M059J (cell line): ENCODE results near the gene PNPLA2. TPM values are rescaled to one million over a fixed set of nuclear protein-coding genes. Genes with fewer than 3 reads are reported as not detected.

Source experiments
- DNase-seq: peaks from one replicate; pipeline ENCODE4 v3.0.0-alpha.2; 2012; ENCODE audit warnings: low read depth
- total RNA-seq: library from RNA; depleted of rRNA; stranded (reverse); fragments of >200 nt; shearing (Covaris generic); gene quantifications from 2 replicates; pipeline ENCODE4 v1.2.3, GENCODE V29; 2014

Gene PNPLA2
- total RNA-seq, 1 experiment from 2014 or later, result 50.0 TPM

- no peak for DNase-seq
These were observed 40.1 kb downstream of the PNPLA2 start for GRCh38 chr11:858762-859339.

- no peak for DNase-seq
These were observed 40.8 kb downstream of the PNPLA2 start for GRCh38 chr11:859394-860131.

- no peak for DNase-seq
These were observed 41.8 kb downstream of the PNPLA2 start for GRCh38 chr11:860234-861104.

DNA sequence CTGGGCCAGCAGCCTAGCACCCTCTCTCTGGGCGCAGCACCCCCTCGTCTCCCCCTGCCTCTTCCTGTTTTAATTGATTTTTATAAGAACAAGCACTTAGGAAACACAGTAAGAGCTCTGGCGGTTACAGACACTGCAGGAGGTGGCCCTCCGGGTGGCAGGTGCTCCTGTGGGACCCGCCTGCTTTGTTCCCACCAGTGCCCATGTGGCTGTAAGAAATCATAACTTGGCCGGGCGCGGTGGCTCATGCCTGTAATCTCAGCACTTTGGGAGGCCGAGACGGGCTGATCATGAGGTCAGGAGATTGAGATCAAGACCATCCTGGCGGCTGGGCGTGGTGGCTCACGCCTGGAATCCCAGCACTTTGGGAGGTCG lies 42.4 kb downstream of the PNPLA2 start:
- DNase-seq, result no peak

- no peak for DNase-seq
These were observed 43.5 kb downstream of the PNPLA2 start for GRCh38 chr11:862081-862661.

- no peak for DNase-seq
These were observed 43.9 kb downstream of the PNPLA2 start for GRCh38 chr11:862696-863022.

GRCh38 chr11:863023-863909 lies 44.6 kb downstream of the PNPLA2 start:
- DNase-seq, result no peak

DNA sequence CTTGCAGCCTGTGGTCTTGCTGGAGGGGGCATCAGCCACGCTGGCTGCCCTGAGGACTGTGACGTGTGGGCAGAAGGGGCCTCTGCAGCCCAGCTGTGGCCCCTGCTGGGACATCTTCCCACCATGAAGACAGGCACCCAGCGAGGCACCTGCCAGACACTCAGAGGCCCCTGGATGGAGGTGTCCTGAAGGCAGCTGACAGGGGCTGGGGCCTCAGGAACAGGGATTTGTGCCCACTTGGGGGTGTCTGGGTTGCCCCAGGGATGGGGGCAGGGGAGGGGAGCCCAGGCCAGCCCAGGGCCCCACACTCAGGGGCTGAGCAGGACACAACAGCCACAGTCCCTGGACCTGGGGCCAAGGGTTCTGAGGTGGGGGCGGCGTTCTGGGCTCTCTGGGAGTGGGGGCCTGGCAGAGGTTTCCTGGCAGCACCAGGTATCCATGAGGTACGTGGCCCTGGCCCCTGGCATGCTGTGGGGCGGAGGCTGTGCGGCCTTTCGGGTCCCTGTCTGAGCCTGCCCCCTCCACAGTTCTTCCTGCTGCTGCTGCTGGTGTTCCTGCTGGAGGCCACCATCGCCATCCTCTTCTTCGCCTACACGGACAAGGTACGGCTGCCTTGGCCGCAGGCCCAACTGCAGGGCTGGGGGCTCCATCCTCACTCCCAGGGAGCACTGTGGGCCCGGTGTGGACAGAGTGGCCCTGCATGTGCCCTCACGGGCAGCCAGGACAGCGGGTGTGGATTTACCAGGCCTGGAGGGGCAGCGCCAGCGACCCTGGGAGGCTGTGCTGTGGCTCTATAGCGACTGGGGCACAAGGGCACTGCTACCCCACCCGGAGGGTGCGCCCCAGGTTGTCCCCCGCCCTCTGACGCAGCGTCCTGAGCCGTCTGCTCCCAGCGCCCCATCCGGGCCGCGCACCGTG lies 45.5 kb downstream of the PNPLA2 start:
- no peak for DNase-seq

DNA sequence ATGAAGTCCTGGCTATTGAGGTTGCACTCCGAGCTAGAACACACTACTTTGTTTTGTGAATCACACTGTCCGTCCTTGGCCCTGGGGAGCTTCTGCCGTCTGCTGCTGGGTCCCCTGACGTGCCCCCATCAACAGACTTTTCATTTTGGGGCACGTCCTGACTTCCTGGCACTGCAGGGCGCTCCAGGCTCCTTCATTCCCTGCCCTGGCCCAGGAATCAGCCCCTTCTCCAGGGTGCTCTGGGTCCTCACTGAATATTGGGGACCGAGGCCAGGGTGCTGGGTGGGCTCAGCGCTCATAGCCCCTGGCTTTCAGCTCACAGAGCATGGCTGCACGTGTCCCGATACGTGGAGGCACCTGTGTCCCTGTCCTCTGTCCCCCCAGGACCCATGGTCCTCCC lies 46.2 kb downstream of the PNPLA2 start:
- DNase-seq, result no peak

DNA sequence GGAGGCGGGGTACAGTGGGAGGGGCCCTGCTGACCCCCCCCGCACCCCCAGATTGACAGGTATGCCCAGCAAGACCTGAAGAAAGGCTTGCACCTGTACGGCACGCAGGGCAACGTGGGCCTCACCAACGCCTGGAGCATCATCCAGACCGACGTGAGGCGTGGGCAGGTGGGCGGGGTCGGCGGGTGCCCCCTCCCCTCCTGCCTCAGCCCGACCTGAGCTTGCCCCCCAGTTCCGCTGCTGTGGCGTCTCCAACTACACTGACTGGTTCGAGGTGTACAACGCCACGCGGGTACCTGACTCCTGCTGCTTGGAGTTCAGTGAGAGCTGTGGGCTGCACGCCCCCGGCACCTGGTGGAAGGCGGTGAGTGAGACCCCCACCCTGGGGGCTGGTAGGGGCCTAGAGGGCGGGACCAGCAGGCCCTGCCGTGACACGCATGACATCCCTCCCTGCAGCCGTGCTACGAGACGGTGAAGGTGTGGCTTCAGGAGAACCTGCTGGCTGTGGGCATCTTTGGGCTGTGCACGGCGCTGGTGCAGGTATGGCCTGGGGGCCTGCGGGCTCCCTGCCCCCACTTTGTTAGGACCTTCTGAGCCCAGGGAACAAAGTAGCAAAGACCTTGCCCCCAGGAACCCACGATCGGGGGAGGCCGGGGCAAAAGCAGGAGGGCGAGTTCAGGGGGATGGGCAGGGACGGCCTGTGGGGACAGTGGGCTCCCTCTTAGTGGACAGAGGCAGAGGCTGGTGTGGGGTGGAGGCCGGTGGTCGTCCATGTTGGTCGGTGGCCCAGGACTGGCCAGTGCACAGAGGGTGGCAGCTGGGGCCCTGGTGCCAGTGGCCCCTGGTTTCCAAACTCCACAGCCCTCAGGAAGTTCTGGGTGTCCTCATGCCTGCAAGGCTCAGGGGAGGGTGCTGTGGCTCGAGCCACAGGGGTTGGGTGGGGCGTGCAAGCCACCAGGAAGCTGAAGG lies 47.0 kb downstream of the PNPLA2 start:
- no peak for DNase-seq

DNA sequence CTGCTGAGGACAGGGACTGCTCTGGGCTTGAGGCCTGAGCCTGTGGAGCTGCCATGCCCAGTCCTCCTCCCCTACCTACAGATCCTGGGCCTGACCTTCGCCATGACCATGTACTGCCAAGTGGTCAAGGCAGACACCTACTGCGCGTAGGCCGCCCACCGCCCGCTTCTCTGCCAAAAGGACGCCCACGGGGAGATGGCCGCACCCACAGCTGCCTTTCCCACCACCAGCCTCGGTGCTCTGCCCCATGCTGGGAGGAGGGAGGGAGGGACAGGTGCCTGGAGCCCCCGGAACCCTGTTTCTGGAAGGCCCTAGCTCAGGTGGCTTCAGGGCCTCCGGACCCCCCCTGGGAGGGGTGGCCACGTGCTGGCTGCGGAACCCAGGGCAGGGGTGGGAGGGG lies 47.8 kb downstream of the PNPLA2 start:
- no peak for DNase-seq

DNA sequence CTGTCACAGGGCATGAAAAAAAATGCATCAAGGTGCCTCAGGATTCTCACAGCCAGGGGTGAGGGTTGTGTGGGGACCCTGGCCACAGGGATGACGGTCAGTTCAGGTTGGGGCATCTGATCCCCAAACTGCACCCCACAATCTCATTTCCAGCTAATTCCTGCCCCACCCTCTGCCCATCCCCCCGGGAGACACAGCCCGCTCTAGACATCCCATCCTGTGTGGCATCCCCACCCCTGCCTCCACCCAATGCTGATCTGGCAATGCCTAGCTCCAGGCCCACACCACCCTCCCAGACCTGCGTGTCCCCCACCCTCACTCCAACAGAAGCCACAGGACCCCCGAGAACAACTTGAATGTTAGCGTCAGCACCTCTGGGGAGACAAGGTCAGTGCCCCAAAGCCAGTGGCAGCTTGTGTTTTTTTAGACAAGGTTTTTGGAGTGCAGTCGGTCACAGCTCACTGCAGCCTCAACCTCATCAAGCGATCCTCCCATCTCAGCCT lies 49.2 kb downstream of the PNPLA2 start:
- DNase-seq, result no peak

- no peak for DNase-seq
These were observed 49.7 kb downstream of the PNPLA2 start for GRCh38 chr11:868394-868793.

GRCh38 chr11:868802-869201 lies 50.1 kb downstream of the PNPLA2 start:
- no peak for DNase-seq

DNA sequence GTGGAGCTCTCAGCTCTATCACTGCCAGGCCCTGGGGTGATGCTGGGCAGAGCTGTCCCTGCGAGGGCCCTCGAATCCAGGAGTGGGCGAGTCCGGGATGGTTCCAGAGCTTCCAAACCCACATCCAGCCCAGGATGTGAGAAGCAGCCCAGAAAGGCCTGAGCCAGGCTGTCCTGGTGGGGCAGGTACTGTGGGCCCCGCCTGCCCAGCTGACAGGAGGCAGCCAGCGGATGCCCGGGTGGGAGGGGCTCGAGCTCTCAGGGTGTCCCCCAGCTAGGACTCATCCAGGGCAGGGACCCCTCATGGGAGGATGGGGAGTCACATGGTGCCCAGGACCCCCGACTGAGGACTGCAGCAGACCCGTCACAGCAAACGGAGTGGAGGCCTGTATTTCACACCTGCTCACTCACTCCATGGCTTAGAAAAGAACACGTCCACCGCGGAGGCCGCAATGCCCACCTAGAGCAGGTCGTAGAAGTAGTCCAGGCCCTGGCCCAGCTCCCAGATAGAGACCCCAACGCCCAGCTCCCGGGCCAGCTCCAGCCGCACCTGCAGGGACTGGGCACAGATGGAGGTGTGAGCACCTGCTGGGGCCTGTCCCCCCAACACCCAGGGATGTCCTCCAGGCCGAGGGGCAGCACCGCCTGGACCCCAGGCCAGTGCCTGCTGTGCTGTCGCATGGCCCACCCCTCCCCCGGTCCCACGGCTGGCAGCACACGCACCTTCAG lies 50.8 kb downstream of the PNPLA2 start:
- DNase-seq, result no peak

GRCh38 chr11:870127-870413 lies 51.4 kb downstream of the PNPLA2 start:
- no peak for DNase-seq

DNA sequence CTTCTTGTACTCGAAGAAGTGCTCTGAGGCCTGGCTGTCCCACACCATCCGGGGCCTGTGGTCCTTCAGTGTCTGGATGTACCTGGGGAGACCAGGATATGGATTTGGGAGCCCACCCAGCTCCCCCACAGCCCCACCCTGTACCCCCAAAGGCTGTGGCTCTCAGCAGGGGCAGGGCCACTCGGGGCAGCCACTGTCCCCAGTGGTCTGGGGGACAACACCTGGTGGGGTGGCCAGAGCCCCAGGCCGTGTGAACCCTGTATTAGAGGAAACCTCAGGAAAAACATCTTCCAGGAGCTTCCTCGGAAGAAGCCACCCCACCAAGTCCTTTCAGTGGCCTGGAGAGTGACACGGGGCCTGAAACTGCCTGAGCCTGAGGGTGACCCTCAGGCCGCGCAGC lies 51.7 kb downstream of the PNPLA2 start:
- DNase-seq, result no peak

DNA sequence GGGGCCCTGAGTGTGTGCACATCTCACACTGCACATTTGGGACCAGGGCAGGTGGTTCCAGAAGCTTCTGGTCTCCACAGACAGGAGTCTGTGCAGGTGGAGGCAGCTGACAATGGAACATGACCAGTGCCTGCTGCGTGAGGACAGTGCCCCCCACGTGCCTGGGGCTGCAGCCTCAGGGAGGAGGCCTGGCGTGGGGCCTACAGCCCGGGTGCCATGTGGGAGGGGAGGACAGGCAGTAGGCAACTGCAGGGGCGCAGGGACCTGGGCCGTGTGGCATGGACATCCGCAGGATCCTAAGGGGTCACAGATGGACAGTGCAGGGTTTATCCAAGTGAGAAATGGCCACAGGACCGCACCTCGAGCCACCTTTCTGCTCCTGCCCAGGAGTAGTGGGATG lies 52.8 kb downstream of the PNPLA2 start:
- DNase-seq, result no peak

DNA sequence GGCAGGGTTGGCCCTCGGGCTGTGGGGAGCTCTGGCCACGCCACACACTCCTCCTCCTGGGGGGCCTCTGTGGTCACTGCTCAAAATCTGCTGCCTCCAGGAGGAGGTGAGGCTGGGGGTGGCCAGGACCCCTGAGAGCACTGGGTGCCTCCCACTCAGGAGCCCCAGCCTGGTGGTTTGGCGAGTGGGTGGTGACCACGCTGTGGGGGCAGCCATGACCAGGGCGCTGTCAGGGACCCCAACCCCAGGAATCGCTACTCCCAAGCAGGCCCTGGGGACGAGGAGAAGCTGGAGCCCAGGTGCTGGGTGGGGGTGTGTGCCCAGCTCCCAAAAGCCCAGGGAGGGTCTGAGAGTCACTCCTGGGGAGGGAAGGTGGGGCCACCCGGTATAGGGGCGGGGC lies 54.1 kb downstream of the PNPLA2 start:
- no peak for DNase-seq
